HepG2 (cell line): ENCODE measurements around the gene SYNGR1. TPM values are rescaled to one million over a fixed set of nuclear protein-coding genes. Genes with fewer than 3 reads are reported as not detected.

Experiments
- ATAC-seq: fragments of 200-7000 bp; cut with Tn5 transposase; 3 replicates; pipeline ENCODE4 v1.9.1; 2020; ENCODE audit warnings: mild to moderate bottlenecking, moderate library complexity
- BruUV-seq: library from RNA; stranded (reverse); fragments of 400-500 nt; replicated peaks from 2 replicates; lab custom pipeline; 2021; lab: Mats Ljungman, UMichigan
- CTCF ChIA-PET: fragments of 300-600 bp; formaldehyde crosslinking; extraction: SDS; loops from one replicate; lab custom pipeline; 2021; ENCODE audit warnings: low total read pairs, inconsistent platforms, low intra/inter-chr PET ratio; lab: Yijun Ruan, JAX
- POLR2A ChIA-PET: fragments of 350-600 bp; sonication (Branson Sonifier 250); formaldehyde crosslinking; loops from one replicate; lab custom pipeline; 2020; ENCODE audit warnings: antibody characterized with exemption, inconsistent platforms; lab: Yijun Ruan, JAX
- DNase-seq: peaks from one replicate; pipeline ENCODE4 v3.0.0-alpha.2; 2015; ENCODE audit warnings: low spot score
- FAIRE-seq: peaks from 3 replicates; lab custom pipeline; 2011; peaks lifted over from hg19 to GRCh38; lab: Jason Lieb, UNC
- H2AFZ ChIP-seq: one replicate; pipeline ENCODE4 v1.6.1; 2011; ENCODE audit warnings: low read length, inconsistent platforms
- H3K27ac ChIP-seq: fragments of 300-600 bp; 3 replicates; pipeline ENCODE4 v1.8.0; 2011; ENCODE audit warnings: mixed run types, mild to moderate bottlenecking, mixed read lengths, low read length, inconsistent platforms; ENCODE audit not compliant: insufficient read depth; ENCODE audit errors: extremely low read length
- H3K27me3 ChIP-seq, 2 experiments: fragments of 200-600 bp in 1 of 2; 2 replicates in 1 of 2; 3 replicates in 1 of 2; pipeline versions ENCODE4 v1.6.0 to v1.8.0; 2011; ENCODE audit warnings: low read length in 2 of 2, mild to moderate bottlenecking in 2 of 2, moderate library complexity in 2 of 2, inconsistent platforms in 1 of 2; ENCODE audit not compliant: insufficient read depth in 2 of 2, control insufficient read depth in 1 of 2
- H3K36me3 ChIP-seq, 2 experiments: fragments of 200-600 bp in 1 of 2; replicated peaks in 1 of 2; 2 replicates in 1 of 2; 3 replicates in 1 of 2; pipeline versions ENCODE4 v1.5.1 to v1.8.0; 2011; ENCODE audit warnings: low read length in 2 of 2, inconsistent platforms in 1 of 2; ENCODE audit not compliant: insufficient read depth in 2 of 2, control insufficient read depth in 1 of 2
- H3K4me1 ChIP-seq: 2 replicates; pipeline ENCODE4 v1.5.1; 2012; ENCODE audit warnings: low read length, inconsistent platforms; ENCODE audit not compliant: insufficient read depth
- H3K4me2 ChIP-seq: 2 replicates; pipeline ENCODE4 v1.6.0; 2011; ENCODE audit warnings: low read depth, low read length, inconsistent platforms
- H3K4me3 ChIP-seq, 3 experiments: fragments of 200-600 bp in 1 of 3; sonication (generic), shearing (Covaris generic) in 1 of 3; replicated peaks in 1 of 3; 2 replicates each; pipeline ENCODE4 v1.5.1; 2011 to 2016; ENCODE audit warnings: low read length in 3 of 3, inconsistent platforms in 2 of 3, low read depth in 2 of 3, mild to moderate bottlenecking in 2 of 3, control low read depth in 1 of 3, mixed read lengths in 1 of 3; ENCODE audit not compliant: insufficient read depth in 1 of 3
- H3K79me2 ChIP-seq: one replicate; pipeline ENCODE4 v1.6.1; 2011; ENCODE audit warnings: low read length, inconsistent platforms; ENCODE audit not compliant: insufficient read depth
- H3K9ac ChIP-seq: 2 replicates; pipeline ENCODE4 v1.6.0; 2011; ENCODE audit warnings: mild to moderate bottlenecking, low read depth, low read length, inconsistent platforms; ENCODE audit not compliant: insufficient read depth
- H3K9me3 ChIP-seq: 2 replicates; pipeline ENCODE4 v1.5.1; 2012; ENCODE audit warnings: mild to moderate bottlenecking, low read length
- H4K20me1 ChIP-seq: 2 replicates; pipeline ENCODE4 v1.6.0; 2011; ENCODE audit warnings: inconsistent platforms, mild to moderate bottlenecking, low read length, moderate library complexity; ENCODE audit not compliant: insufficient read depth
- EEA1 ChIP-seq: sonication (generic); formaldehyde crosslinking; IDR thresholded peaks from 2 replicates; pipeline ENCODE4 v1.5.1; 2020; ENCODE audit warnings: mild to moderate bottlenecking, missing genetic modification reagents, borderline replicate concordance
- HNF4A ChIP-seq: sonication (generic); formaldehyde crosslinking; IDR thresholded peaks from 2 replicates; pipeline ENCODE4 v1.4.0; 2020; ENCODE audit warnings: missing genetic modification reagents
- NCOA5 ChIP-seq: sonication (generic); formaldehyde crosslinking; IDR thresholded peaks from 2 replicates; pipeline ENCODE4 v1.4.0; 2020; ENCODE audit warnings: missing genetic modification reagents
- ZFP1 ChIP-seq: IDR thresholded peaks from 2 replicates; pipeline ENCODE4 v1.6.1; 2016
- WGBS: methylation state at CpG from one replicate; pipeline ENCODE4 v1.1.6; 2017; ENCODE audit warnings: low lambda C conversion rate; 5-methylcytosine and 5-hydroxymethylcytosine counted together
- in situ Hi-C: cut with HindIII; loops from 2 replicates; pipeline ENCODE4 v1.10.0; 2017; ENCODE audit warnings: low pct_unique_long_range_greater_than_20kb; ENCODE audit not compliant: extremely low pct_ligation_motif_present
- intact Hi-C: fragments of 100-400 bp; cut with micrococcal nuclease; formaldehyde crosslinking; loops from one replicate; pipeline ENCODE4 v1.10.0; 2022; ENCODE audit not compliant: unreplicated experiment
- polyA plus RNA-seq, 8 experiments: library from polyadenylated mRNA; depleted of rRNA in 3 of 8; stranded (reverse) in 7 of 8; unstranded in 1 of 8; fragments of >200 nt; fragmentation: Illumina TruSeq in 4 of 8; extraction: Trizol in 4 of 8; gene quantifications; 2 replicates each; pipeline versions ENCODE4 v1.2.1 to v1.2.3, GENCODE V29; 2011 to 2016; ENCODE audit warnings: low read depth in 4 of 8, missing spikeins in 1 of 8, mixed read lengths in 1 of 8; ENCODE audit not compliant: insufficient read depth in 1 of 8
- total RNA-seq, 5 experiments: library from RNA; depleted of rRNA; stranded (reverse); fragments of >200 nt; fragmentation: Illumina TruSeq; extraction: Trizol; gene quantifications; 2 replicates each; pipeline ENCODE4 v1.2.3, GENCODE V29; 2016; ENCODE audit warnings: low read depth in 1 of 5
- TF ChIP-seq, protein P1 (sequence below): sonication (generic); formaldehyde crosslinking; IDR thresholded peaks from 2 replicates; pipeline ENCODE4 v1.5.1; 2020; ENCODE audit warnings: missing genetic modification reagents, mild to moderate bottlenecking, borderline replicate concordance
- TF ChIP-seq, protein P2 (sequence below): sonication (generic); formaldehyde crosslinking; IDR thresholded peaks from 2 replicates; pipeline ENCODE4 v1.4.0; 2020; ENCODE audit warnings: low read depth, mild to moderate bottlenecking, missing genetic modification reagents

SYNGR1 gene
- total and polyA plus RNA-seq, 2 of the 13 experiments (the other 11 are each of a cell fraction or from before 2014, with no cell fraction given): 0.27 to 2.7 TPM

DNA sequence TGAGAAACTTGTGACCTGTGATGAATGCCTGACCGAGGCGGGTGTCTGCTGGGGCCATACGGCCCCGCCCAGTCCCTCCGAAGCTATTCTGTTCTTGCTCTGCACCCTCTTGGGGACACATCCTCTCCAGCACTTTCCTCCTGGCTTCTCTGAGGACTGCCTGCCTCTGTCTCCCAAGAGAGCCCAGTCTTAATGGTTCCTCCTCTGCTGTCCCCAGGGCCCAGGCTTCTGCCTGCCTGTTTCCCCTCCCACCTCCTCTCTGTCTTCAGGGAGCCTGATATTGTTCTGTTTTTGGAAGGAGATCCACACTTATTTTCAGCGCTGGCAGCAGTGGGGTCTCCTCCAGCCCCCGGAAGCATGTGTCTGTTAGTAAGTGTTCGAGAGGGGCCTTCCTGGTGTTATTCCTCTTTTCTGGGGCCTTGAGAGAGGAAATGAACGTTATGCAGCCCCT is 18.7 kb downstream of the SYNGR1 start:
- no TSS peak for BruUV-seq
- CTCF ChIA-PET: no interaction called here

DNA sequence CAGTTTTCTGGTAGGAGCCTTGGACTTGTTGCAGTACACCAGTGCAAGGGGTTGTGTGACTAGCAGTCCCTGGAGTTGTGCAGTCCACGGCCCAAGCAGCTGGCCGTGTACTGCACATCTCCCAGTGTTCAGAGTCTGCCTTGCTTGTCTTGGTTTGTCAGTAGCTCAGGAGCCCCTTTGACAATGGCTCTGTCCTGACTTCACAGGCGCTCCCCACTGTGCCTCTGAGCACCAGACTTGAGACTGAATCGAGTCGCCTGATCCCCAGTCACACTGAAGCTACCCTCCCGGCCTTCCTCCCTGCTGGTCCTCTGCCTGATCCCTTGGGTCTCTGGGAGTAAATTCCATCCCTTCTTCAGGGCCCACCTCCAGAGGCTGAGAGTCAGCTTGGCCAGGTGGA is 19.4 kb downstream of the SYNGR1 start:
- Histone ChIP-seq H3K9me3 (peaks cover 5% of the 10 kb centered on the region; the same call in 1 of the 2 replicates), H3K4me1 (peaks cover 10% of the 10 kb centered on the region), H3K27me3 (peaks cover 0 to 17% of the 10 kb centered on the region in 2 experiments; a peak in 4 of 5 replicates), H3K79me2 (no peaks in the 10 kb centered on the region), H3K4me3 (no peak overlapping the region)
- FAIRE-seq (no peak), ATAC-seq (no peak), DNase-seq (no peak)
- in situ Hi-C loops: no loop called here
- TF ChIP-seq EEA1 (CRISPR knock-in tag) (no peak), NCOA5 (no peak)
- TF ChIP-seq, protein P1, sequence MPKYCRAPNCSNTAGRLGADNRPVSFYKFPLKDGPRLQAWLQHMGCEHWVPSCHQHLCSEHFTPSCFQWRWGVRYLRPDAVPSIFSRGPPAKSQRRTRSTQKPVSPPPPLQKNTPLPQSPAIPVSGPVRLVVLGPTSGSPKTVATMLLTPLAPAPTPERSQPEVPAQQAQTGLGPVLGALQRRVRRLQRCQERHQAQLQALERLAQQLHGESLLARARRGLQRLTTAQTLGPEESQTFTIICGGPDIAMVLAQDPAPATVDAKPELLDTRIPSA: no peak
- TF ChIP-seq, all 625 proteins: peak for 0
- Histone ChIP-seq H2AFZ (no peak overlapping the region), H3K4me2 (no peak overlapping the region), H3K36me3 (no peaks in the 10 kb centered on the region), H3K27ac (no peak overlapping the region), H4K20me1 (no peaks in the 10 kb centered on the region), H3K9ac (no peak overlapping the region)
- ChIA-PET POLR2A (no interaction called here), CTCF (no interaction called here)
- WGBS: 56% methylated on average over 4 of the region's 6 CpGs
- BruUV-seq: no TSS peak
- intact Hi-C loops: no loop called here

More for the DNA sequence above, 18.7 kb downstream of the SYNGR1 start:
- Histone ChIP-seq H3K9ac (no peak overlapping the region), H3K79me2 (no peaks in the 10 kb centered on the region), H3K4me1 (peaks cover 10% of the 10 kb centered on the region), H3K4me2 (no peak overlapping the region), H3K4me3 (no peak overlapping the region), H3K36me3 (no peaks in the 10 kb centered on the region), H3K9me3 (peaks cover 5% of the 10 kb centered on the region; the same call in 1 of the 2 replicates), H3K27ac (no peak overlapping the region), H4K20me1 (no peaks in the 10 kb centered on the region), H3K27me3 (peaks cover 0 to 18% of the 10 kb centered on the region in 2 experiments; a peak in 4 of 5 replicates), H2AFZ (no peak overlapping the region)
- intact Hi-C loops (no loop called here), in situ Hi-C loops (no loop called here)
- ATAC-seq (no peak), FAIRE-seq (no peak), DNase-seq (no peak)
- POLR2A ChIA-PET: interaction anchor here (0.6 kb wide), 1 partner anchor 616 kb away, joined by 3 read pairs; no protein-coding TSS in a partner anchor
- TF ChIP-seq ZFP1 (CRISPR knock-in tag): no peak
- no peak for TF ChIP-seq HNF4A (CRISPR knock-in tag)
- TF ChIP-seq, protein P2, sequence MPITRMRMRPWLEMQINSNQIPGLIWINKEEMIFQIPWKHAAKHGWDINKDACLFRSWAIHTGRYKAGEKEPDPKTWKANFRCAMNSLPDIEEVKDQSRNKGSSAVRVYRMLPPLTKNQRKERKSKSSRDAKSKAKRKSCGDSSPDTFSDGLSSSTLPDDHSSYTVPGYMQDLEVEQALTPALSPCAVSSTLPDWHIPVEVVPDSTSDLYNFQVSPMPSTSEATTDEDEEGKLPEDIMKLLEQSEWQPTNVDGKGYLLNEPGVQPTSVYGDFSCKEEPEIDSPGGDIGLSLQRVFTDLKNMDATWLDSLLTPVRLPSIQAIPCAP (CRISPR knock-in tag): no peak
- WGBS: 67% methylated on average over 7 of the region's 9 CpGs
